Omental fat pad (tissue), 4 donors: ENCODE data around the gene ZFP90. TPM values are rescaled to one million over a fixed set of nuclear protein-coding genes. Genes with fewer than 3 reads are reported as not detected.
"Not testable (repeated sequence)": the region's sequence is repeated elsewhere in the genome, so short reads cannot be mapped to it uniquely, and the experiment has no call there.

ENCODE experiments used
- ATAC-seq: fragments of 150-250 bp; one replicate; pipeline ENCODE4 v1.9.1; 2016; ENCODE audit warnings: mild to moderate bottlenecking, moderate library complexity; ENCODE audit not compliant: low FRiP score
- DNase-seq: peaks from one replicate; pipeline ENCODE4 v3.0.0-alpha.2; 2019; ENCODE audit warnings: low spot score
- CTCF ChIP-seq, 3 donors: fragments of 450-650 bp; IDR thresholded peaks; one replicate each; pipeline ENCODE4 v1.5.1; 2016 to 2017; ENCODE audit warnings: antibody characterized with exemption in 3 of 3, mild to moderate bottlenecking in 3 of 3, moderate library complexity in 2 of 3
- total RNA-seq, 4 donors: library from RNA; depleted of rRNA; stranded (reverse); fragments of >200 nt; gene quantifications; one replicate each; pipeline ENCODE4 v1.1.0, GENCODE V29; 2016

Gene ZFP90
- total RNA-seq, 4 donors from 2014 or later = 12.8 to 44.1 (median 18.3) TPM

GRCh38 chr16:68539711-68540239 is 684 bp downstream of the ZFP90 start:
- ATAC-seq (no peak), DNase-seq (no peak)

DNA sequence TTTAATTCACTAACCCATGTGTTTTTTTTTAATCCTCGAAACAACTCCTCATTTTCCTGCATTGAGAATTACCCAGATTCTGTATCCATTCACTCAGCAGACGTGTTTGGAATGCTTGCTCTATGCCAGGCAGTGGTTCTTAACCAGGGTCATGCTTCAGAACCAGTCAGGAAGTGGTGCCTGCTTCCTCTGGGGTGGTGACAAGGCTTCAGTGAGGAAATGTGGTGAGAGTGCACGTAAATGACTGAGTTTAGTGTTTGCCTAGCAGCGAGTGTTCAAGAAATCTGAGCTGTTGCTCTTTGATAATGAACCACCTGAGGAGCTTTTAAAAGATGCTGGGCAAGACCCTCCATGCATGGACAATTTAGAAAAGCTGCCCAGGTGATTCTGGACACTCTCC is 9.9 kb downstream of the ZFP90 start:
- no peak for ATAC-seq
- no peak for DNase-seq
- no peak for TF ChIP-seq CTCF (IDR thresholded peaks at IDR 0.05)

More at GRCh38 chr16:68539711-68540239, 684 bp downstream of the ZFP90 start:
- no peak for TF ChIP-seq CTCF (IDR thresholded peaks at IDR 0.05)

GRCh38 chr16:68553186-68553585 is 14.1 kb downstream of the ZFP90 start:
- DNase-seq = no peak
- no peak for ATAC-seq
- TF ChIP-seq CTCF (IDR thresholded peaks at IDR 0.05) = no peak

- DNase-seq, ATAC-seq: not testable (repeated sequence)
These were observed 21.2 kb downstream of the ZFP90 start for GRCh38 chr16:68560341-68560740.

DNA sequence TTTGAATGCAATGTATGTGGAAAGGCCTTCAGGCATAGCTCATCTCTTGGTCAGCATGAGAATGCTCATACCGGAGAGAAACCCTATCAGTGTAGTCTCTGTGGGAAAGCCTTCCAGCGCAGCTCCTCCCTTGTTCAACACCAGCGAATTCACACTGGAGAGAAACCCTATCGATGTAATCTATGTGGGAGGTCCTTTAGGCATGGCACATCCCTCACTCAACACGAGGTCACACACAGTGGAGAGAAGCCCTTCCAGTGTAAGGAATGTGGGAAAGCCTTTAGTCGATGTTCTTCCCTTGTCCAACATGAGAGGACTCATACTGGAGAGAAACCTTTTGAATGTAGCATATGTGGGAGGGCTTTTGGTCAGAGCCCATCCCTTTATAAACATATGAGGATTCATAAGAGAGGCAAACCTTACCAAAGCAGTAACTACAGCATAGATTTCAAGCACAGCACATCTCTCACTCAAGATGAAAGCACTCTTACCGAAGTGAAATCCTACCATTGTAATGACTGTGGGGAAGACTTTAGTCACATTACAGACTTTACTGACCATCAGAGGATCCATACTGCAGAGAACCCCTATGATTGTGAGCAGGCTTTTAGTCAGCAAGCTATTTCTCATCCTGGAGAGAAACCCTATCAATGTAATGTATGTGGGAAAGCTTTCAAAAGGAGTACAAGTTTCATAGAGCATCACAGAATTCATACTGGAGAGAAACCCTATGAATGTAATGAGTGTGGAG is 24.7 kb downstream of the ZFP90 start:
- DNase-seq (no peak), ATAC-seq (no peak)
- TF ChIP-seq CTCF (IDR thresholded peaks at IDR 0.05) = no peak

DNA sequence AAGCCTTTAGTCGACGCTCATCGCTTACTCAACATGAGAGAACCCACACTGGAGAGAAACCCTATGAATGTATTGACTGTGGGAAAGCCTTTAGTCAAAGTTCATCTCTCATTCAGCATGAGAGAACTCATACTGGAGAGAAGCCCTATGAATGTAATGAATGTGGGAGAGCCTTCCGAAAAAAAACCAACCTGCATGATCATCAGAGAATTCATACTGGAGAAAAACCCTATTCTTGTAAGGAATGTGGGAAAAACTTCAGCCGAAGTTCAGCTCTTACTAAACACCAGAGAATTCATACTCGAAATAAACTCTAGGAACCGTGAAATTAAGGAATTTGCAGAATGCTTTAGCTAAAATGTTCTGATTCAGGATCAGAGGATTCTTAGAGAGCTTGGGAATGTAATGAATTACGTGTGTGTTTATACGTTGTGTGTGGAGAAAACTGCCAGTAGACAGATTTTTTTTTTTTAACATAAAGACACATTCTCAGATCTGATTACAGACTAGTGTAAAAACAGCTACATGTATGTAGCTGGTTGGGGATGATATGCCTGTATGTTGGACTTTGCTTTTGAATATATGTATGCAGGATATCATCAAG is 25.4 kb downstream of the ZFP90 start:
- ATAC-seq = no peak
- no peak for TF ChIP-seq CTCF (IDR thresholded peaks at IDR 0.05)
- DNase-seq = no peak

GRCh38 chr16:68574479-68574878 is 35.4 kb downstream of the ZFP90 start:
- ATAC-seq (no peak), DNase-seq (no peak)
- TF ChIP-seq CTCF (IDR thresholded peaks at IDR 0.05) = no peak
